H1 (cell line): ENCODE data around the gene GCNA.

Experiments used
- CHD1 ChIP-seq: IDR thresholded peaks from 2 replicates; pipeline ENCODE4 v1.6.1; 2012; ENCODE audit warnings: low read depth, low read length, improper control_type of control experiment
- KDM5A ChIP-seq: fragments of 200-600 bp; IDR thresholded peaks from 2 replicates; pipeline ENCODE4 v1.7.1; 2012; ENCODE audit warnings: mild to moderate bottlenecking, low read length, inconsistent platforms, mixed read lengths
- POLR2A ChIP-seq, 2 experiments: IDR thresholded peaks; 1 replicate in 1 of 2; 2 replicates in 1 of 2; pipeline ENCODE4 v1.6.1; 2011; ENCODE audit warnings: low read depth in 2 of 2, low read length in 2 of 2, mild to moderate bottlenecking in 2 of 2; ENCODE audit errors: control extremely low read depth in 1 of 2
- TF ChIP-seq, protein P1 (sequence below), 3 experiments: IDR thresholded peaks; 1 replicate in 2 of 3; 2 replicates in 1 of 3; pipeline versions ENCODE4 v1.5.1 to v1.6.1; 2011; ENCODE audit warnings: low read length in 3 of 3, mild to moderate bottlenecking in 3 of 3, inconsistent platforms in 2 of 3, low read depth in 1 of 3, moderate library complexity in 1 of 3; ENCODE audit not compliant: insufficient read depth in 1 of 3; ENCODE audit errors: control extremely low read depth in 1 of 3

DNA sequence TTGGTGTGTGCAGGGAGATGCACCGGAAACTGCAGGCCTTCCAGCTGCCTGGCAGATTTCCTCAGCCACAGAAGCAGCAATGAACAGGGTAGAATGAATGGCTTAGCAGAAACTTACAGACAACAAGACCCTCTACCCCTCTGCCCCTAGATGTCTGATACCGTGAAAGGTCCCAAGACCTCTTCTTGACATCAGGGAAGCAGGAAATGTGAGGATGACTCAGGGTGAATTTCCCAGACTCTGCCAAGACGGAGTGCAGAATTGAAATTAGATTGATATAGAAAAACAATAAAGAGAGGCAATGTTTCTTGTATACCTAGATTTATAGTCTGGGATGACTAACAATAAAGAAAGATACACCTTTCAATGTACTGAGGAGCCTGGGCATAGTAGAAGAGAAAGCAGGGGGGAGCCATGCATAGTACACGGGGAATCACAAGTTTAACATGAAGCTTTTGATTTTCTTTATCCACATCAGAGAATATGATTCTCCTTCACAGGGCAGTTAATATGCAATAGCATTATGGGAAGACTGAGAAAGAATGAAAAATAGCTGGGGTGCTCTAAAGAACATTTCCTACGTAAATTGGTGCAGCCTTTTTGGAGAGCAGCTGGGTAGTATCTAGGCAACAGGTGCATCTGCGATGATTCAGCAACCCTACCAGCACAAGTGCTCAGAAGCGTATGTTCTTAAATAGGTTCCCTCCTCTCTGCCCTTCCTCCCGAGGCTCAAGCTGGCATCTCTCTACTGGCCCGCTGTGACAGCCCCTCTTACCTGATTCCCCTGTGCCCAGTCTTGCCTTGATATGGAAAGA lies 58.4 kb downstream of the GCNA start:
- TF ChIP-seq, protein P1, sequence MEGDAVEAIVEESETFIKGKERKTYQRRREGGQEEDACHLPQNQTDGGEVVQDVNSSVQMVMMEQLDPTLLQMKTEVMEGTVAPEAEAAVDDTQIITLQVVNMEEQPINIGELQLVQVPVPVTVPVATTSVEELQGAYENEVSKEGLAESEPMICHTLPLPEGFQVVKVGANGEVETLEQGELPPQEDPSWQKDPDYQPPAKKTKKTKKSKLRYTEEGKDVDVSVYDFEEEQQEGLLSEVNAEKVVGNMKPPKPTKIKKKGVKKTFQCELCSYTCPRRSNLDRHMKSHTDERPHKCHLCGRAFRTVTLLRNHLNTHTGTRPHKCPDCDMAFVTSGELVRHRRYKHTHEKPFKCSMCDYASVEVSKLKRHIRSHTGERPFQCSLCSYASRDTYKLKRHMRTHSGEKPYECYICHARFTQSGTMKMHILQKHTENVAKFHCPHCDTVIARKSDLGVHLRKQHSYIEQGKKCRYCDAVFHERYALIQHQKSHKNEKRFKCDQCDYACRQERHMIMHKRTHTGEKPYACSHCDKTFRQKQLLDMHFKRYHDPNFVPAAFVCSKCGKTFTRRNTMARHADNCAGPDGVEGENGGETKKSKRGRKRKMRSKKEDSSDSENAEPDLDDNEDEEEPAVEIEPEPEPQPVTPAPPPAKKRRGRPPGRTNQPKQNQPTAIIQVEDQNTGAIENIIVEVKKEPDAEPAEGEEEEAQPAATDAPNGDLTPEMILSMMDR (IDR thresholded peaks at IDR 0.05; ENCODE audit: control extremely low read depth in 1 of 3, insufficient read depth in 1 of 3, low read depth in 1 of 3, low read length in 3 of 3) = no peak
- TF ChIP-seq POLR2A (IDR thresholded peaks at IDR 0.05; ENCODE audit: control extremely low read depth in 1 of 2, low read depth in 2 of 2, low read length in 2 of 2) = no peak
- no peak for TF ChIP-seq KDM5A
- TF ChIP-seq CHD1 = no peak
